ENCODE results near the gene KRTAP5-3. TPM values are rescaled to one million over a fixed set of nuclear protein-coding genes. Genes with fewer than 3 reads are reported as not detected.

KRTAP5-3 gene
- total and polyA plus RNA-seq, 2 of the 8 experiments (the other 6 are each of a cell fraction or from before 2014, with no cell fraction given): not detected

- 88% methylated on average over 9 of the region's 9 CpGs; no CpG with 5 or more reads in 1 of the 2 experiments for WGBS, 2 experiments (ENCODE audit: extremely low coverage in 1 of 2, insufficient coverage in 1 of 2, insufficient read length in 1 of 2, insufficient replicate concordance in 2 of 2, low coverage in 1 of 2, low lambda C conversion rate in 2 of 2, missing lambda C conversion rate in 1 of 2)
- Histone ChIP-seq H2AK5ac (ENCODE audit: low read depth, low read length) (no peak overlapping the region), H4K5ac (ENCODE audit: insufficient read length, low read depth, low read length) (no peak overlapping the region), H3K79me2 (ENCODE audit: control insufficient read depth in 1 of 2, insufficient read depth in 2 of 2, low read length in 2 of 2) (no peaks in the 10 kb centered on the region), H3K18ac (ENCODE audit: extremely low read depth, low read length) (no peak overlapping the region), H2BK20ac (ENCODE audit: low read length) (no peak overlapping the region), H3K4me3 (ENCODE audit: extremely low read depth in 1 of 4, insufficient read depth in 2 of 4, low read depth in 3 of 4, low read length in 4 of 4) (no peak overlapping the region), H3K27ac (ENCODE audit: low read depth, low read length) (no peak overlapping the region), H2BK5ac (ENCODE audit: low read depth, low read length) (no peak overlapping the region), H2AFZ (ENCODE audit: low read length) (no peak overlapping the region), H3K36me3 (ENCODE audit: control insufficient read depth in 2 of 4, insufficient read depth in 4 of 4, low read length in 3 of 4) (no peaks in the 10 kb centered on the region), H3K79me1 (ENCODE audit: low read depth, low read length) (no peaks in the 10 kb centered on the region), H4K91ac (replicated peaks; ENCODE audit: insufficient read length, low read length) (no peak overlapping the region), H3K4ac (replicated peaks; ENCODE audit: insufficient read length, low read depth, low read length) (no peak overlapping the region), H3K27me3 (replicated peaks in 1 of 4; ENCODE audit: control insufficient read depth in 3 of 4, extremely low read depth in 1 of 4, insufficient read depth in 3 of 4, low read length in 3 of 4) (peaks cover 0 to 9% (median 6%) of the 10 kb centered on the region in 4 experiments; a peak in 4 of 7 replicates), H3K9ac (replicated peaks in 1 of 4; ENCODE audit: extremely low read depth in 1 of 4, low read depth in 3 of 4, low read length in 3 of 4) (no peak overlapping the region), H2BK15ac (ENCODE audit: low read length) (0 out of 2 replicates have a peak overlapping the region, but pooled peaks have one; percentile 61), H3K14ac (ENCODE audit: insufficient read length) (no peak overlapping the region), H3K56ac (replicated peaks; ENCODE audit: insufficient read length, low read depth, low read length) (no peak overlapping the region), H2BK120ac (replicated peaks; ENCODE audit: low read depth, low read length) (no peak overlapping the region), H2BK12ac (ENCODE audit: low read depth, low read length) (0 out of 2 replicates have a peak overlapping the region, but pooled peaks have one; percentile 17), H3K23me2 (ENCODE audit: low read depth, low read length) (no peaks in the 10 kb centered on the region), H4K8ac (ENCODE audit: extremely low read depth, insufficient read depth, low read length) (peak overlapping the region; percentile 57), H3K4me1 (replicated peaks in 1 of 4; ENCODE audit: control insufficient read depth in 3 of 4, insufficient read depth in 4 of 4, low read length in 3 of 4) (peaks cover 0 to 6% (median 2%) of the 10 kb centered on the region in 4 experiments; a peak in 3 of 7 replicates), H3K9me3 (ENCODE audit: insufficient read depth in 2 of 2, low read depth in 1 of 2, low read length in 1 of 2) (no peaks in the 10 kb centered on the region), H4K20me1 (replicated peaks in 1 of 2; ENCODE audit: control insufficient read depth in 1 of 2, insufficient read depth in 2 of 2, low read length in 2 of 2) (no peaks in the 10 kb centered on the region), H3K4me2 (ENCODE audit: insufficient read depth in 1 of 2, low read depth in 2 of 2, low read length in 2 of 2) (no peak overlapping the region), H3K23ac (ENCODE audit: insufficient read length) (no peak overlapping the region)
- TF ChIP-seq ASH2L (IDR thresholded peaks at IDR 0.05; ENCODE audit: low read length) (no peak), POLR2AphosphoS5 (IDR thresholded peaks at IDR 0.05; ENCODE audit: low read depth, low read length) (no peak), TEAD4 (IDR thresholded peaks at IDR 0.05; ENCODE audit: low read depth, low read length) (no peak), CBX5 (IDR thresholded peaks at IDR 0.05; ENCODE audit: low read depth, low read length) (no peak)
- FAIRE-seq (no peak), DNase-seq (ENCODE audit: low read depth in 1 of 2, low spot score in 2 of 2) (peak in 1 of 2 experiments; percentile 38)
- ChIA-PET CTCF (ENCODE audit: partially characterized antibody) (interaction anchor here (6.4 to 10.1 kb wide), 4 partner anchors 37 to 497 kb away, joined by 35 to 166 read pairs (median 102); partner anchors contain the start of gene SYT8), POLR2A (ENCODE audit: partially characterized antibody) (no interaction called here)
Measured at GRCh38 chr11:1656061-1656441, 47.8 kb upstream of the KRTAP5-3 start.

All from H1 (cell line).